Chondrocyte (in vitro differentiated cells): ENCODE results near the gene CIDEC. TPM values are rescaled to one million over a fixed set of nuclear protein-coding genes. Genes with fewer than 3 reads are reported as not detected.

Source experiments
- DNase-seq: peaks from one replicate; pipeline ENCODE4 v3.0.0; 2021; ENCODE audit warnings: mixed read lengths, low spot score
- H3K27ac Mint-ChIP-seq: one replicate; pipeline ENCODE4 v1.8.0; 2021; ENCODE audit warnings: mild to moderate bottlenecking, moderate library complexity, mixed read lengths; ENCODE audit not compliant: unreplicated experiment
- H3K27me3 Mint-ChIP-seq: 2 replicates; pipeline ENCODE4 v1.8.0; 2021; ENCODE audit warnings: low read depth, mixed read lengths
- H3K36me3 Mint-ChIP-seq: 2 replicates; pipeline ENCODE4 v1.8.0; 2021; ENCODE audit warnings: low read depth, mixed read lengths
- H3K4me1 Mint-ChIP-seq: 2 replicates; pipeline ENCODE4 v1.8.0; 2021; ENCODE audit warnings: low read depth, mild to moderate bottlenecking, mixed read lengths
- H3K4me3 Mint-ChIP-seq: one replicate; pipeline ENCODE4 v1.8.0; 2021; ENCODE audit warnings: mild to moderate bottlenecking, moderate library complexity, mixed read lengths; ENCODE audit not compliant: unreplicated experiment
- H3K9me3 Mint-ChIP-seq: 2 replicates; pipeline ENCODE4 v1.8.0; 2021; ENCODE audit warnings: low read depth, mixed read lengths
- total RNA-seq: library from RNA; stranded (reverse); gene quantifications from 3 replicates; pipeline ENCODE4 v1.2.1, GENCODE V29; 2021
- TF ChIP-seq, protein P1 (sequence below): fragments of 200-600 bp; sonication (generic); IDR thresholded peaks from 2 replicates; pipeline ENCODE4 v1.5.0; 2021; ENCODE audit warnings: antibody characterized with exemption, mild to moderate bottlenecking, moderate library complexity

Gene CIDEC
- total RNA-seq, 1 donor from 2014 or later: not detected

DNA sequence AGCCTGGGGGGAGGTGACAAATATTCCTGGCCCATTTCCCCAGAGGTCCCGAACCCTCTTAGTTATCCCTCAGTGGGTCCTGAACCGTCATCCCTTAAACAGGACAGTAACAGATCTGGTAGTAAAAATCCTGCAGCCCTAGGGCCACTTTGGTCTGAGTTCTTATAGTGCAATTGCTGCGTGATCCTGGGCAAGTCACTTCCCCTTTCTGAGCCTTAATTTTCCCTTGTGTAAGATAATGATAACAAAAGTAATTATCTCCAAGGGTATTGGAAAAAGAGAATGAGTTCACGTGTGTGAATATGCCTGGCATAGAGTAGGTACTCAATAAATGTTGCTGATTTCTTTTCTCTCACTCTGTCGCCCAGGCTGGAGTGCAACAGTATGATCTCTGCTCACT, 7.4 kb upstream of the CIDEC start:
- Mint-ChIP-seq H3K4me3 (no peak overlapping the region), H3K4me1 (peaks cover 20% of the 10 kb centered on the region), H3K36me3 (peaks cover 2% of the 10 kb centered on the region), H3K27me3 (no peaks in the 10 kb centered on the region), H3K27ac (no peak overlapping the region), H3K9me3 (no peaks in the 10 kb centered on the region)
- TF ChIP-seq, protein P1, sequence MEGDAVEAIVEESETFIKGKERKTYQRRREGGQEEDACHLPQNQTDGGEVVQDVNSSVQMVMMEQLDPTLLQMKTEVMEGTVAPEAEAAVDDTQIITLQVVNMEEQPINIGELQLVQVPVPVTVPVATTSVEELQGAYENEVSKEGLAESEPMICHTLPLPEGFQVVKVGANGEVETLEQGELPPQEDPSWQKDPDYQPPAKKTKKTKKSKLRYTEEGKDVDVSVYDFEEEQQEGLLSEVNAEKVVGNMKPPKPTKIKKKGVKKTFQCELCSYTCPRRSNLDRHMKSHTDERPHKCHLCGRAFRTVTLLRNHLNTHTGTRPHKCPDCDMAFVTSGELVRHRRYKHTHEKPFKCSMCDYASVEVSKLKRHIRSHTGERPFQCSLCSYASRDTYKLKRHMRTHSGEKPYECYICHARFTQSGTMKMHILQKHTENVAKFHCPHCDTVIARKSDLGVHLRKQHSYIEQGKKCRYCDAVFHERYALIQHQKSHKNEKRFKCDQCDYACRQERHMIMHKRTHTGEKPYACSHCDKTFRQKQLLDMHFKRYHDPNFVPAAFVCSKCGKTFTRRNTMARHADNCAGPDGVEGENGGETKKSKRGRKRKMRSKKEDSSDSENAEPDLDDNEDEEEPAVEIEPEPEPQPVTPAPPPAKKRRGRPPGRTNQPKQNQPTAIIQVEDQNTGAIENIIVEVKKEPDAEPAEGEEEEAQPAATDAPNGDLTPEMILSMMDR: no peak
- DNase-seq: no peak

DNA sequence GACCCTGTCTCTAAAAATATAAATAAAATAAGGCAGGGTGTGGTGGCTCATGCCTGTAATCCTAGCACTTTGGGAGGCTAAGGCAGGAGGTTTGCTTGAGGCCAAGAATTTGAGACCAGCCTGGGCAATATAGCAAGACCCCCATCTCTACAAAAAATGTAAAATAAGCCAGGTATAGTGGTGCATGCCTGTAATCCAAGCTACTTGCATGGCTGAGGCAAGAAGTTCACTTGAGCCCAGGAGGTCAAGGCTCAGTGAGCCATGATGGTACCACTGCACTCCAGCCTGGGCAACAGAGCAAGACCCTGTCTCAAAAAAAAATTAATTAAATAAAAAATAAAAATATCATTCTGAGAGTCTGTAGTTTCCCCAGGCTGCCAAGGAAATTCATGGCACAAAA, 6.3 kb upstream of the CIDEC start:
- H3K27me3 Mint-ChIP-seq: no peaks in the 10 kb centered on the region
- peaks cover 14% of the 10 kb centered on the region for H3K4me1 Mint-ChIP-seq
- H3K4me3 Mint-ChIP-seq: no peak overlapping the region
- TF ChIP-seq, protein P1: no peak
- no peak overlapping the region for H3K27ac Mint-ChIP-seq
- H3K9me3 Mint-ChIP-seq: no peaks in the 10 kb centered on the region
- no peaks in the 10 kb centered on the region for H3K36me3 Mint-ChIP-seq
- DNase-seq: no peak

DNA sequence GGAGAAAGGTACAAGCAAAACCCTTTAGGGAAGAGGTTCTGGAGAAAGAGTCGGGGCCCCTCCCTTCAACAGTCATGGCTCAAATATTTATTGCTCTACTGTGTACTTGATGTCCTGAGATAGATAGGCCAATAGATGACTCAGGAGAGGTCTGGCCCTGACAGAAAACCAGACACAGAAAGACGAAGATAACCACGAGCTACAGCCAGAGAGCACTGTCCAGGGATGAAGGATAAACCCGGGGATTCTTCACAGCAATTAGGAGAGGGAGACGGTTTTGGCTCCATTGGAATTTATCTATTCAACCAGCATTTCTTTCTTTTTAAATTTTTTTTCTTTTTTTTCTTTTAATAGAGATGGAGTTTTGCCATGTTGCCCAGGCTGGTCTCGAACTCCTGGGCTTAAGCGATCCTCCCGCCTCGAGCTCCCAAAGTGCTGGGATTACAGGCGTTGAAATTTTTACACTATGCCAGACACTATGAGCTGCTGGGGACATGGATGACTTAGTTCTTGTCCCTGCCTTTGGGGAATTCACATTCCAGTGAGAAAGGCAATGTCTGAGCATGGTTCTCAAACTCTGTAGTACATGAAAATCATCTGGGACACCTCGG, 4.6 kb upstream of the CIDEC start:
- Mint-ChIP-seq H3K36me3 (no peaks in the 10 kb centered on the region), H3K27ac (peak overlapping the region; percentile 90), H3K4me3 (no peak overlapping the region), H3K9me3 (no peaks in the 10 kb centered on the region), H3K27me3 (no peaks in the 10 kb centered on the region), H3K4me1 (peaks cover 8% of the 10 kb centered on the region)
- TF ChIP-seq, protein P1: no peak
- no peak for DNase-seq

GRCh38 chr3:9883706-9884554, 3.9 kb upstream of the CIDEC start:
- peak overlapping the region; percentile 90 for H3K27ac Mint-ChIP-seq
- H3K4me3 Mint-ChIP-seq: no peak overlapping the region

GRCh38 chr3:9881441-9881840, 1.4 kb upstream of the CIDEC start:
- DNase-seq: no peak
- TF ChIP-seq, protein P1: no peak
- Mint-ChIP-seq H3K27ac (no peak overlapping the region), H3K4me1 (peaks cover 8% of the 10 kb centered on the region), H3K27me3 (no peaks in the 10 kb centered on the region), H3K9me3 (no peaks in the 10 kb centered on the region), H3K36me3 (no peaks in the 10 kb centered on the region), H3K4me3 (no peak overlapping the region)

More at GRCh38 chr3:9883706-9884554, 3.9 kb upstream of the CIDEC start:
- Mint-ChIP-seq H3K9me3 (no peaks in the 10 kb centered on the region), H3K36me3 (no peaks in the 10 kb centered on the region), H3K4me1 (peaks cover 8% of the 10 kb centered on the region), H3K27me3 (no peaks in the 10 kb centered on the region)
- DNase-seq: no peak
- TF ChIP-seq, protein P1: no peak
